Glutamatergic neuron (in vitro differentiated cells): ENCODE measurements around the gene ELF2. TPM values are rescaled to one million over a fixed set of nuclear protein-coding genes. Genes with fewer than 3 reads are reported as not detected.
"Not testable (repeated sequence)": the region's sequence is repeated elsewhere in the genome, so short reads cannot be mapped to it uniquely, and the experiment has no call there.

Source experiments
- DNase-seq: peaks from one replicate; pipeline ENCODE4 v3.0.0; 2022
- H3K27ac Mint-ChIP-seq: one replicate; pipeline ENCODE4 v1.8.0; 2020; ENCODE audit warnings: mild to moderate bottlenecking, mixed read lengths, inconsistent platforms; ENCODE audit not compliant: unreplicated experiment
- H3K27me3 Mint-ChIP-seq: one replicate; pipeline ENCODE4 v1.8.0; 2020; ENCODE audit warnings: mild to moderate bottlenecking, moderate library complexity, mixed read lengths, inconsistent platforms; ENCODE audit not compliant: unreplicated experiment
- H3K36me3 Mint-ChIP-seq: one replicate; pipeline ENCODE4 v1.8.0; 2020; ENCODE audit warnings: mild to moderate bottlenecking, mixed read lengths, inconsistent platforms; ENCODE audit not compliant: unreplicated experiment
- H3K4me1 Mint-ChIP-seq: one replicate; pipeline ENCODE4 v1.8.0; 2020; ENCODE audit warnings: mild to moderate bottlenecking, low read depth, mixed read lengths, inconsistent platforms; ENCODE audit not compliant: unreplicated experiment
- H3K4me3 Mint-ChIP-seq: one replicate; pipeline ENCODE4 v1.8.0; 2020; ENCODE audit warnings: mild to moderate bottlenecking, mixed read lengths, inconsistent platforms; ENCODE audit not compliant: unreplicated experiment
- H3K9me3 Mint-ChIP-seq: one replicate; pipeline ENCODE4 v1.8.0; 2020; ENCODE audit warnings: mild to moderate bottlenecking, moderate library complexity, mixed read lengths, inconsistent platforms; ENCODE audit not compliant: unreplicated experiment
- CTCF ChIP-seq: fragments of 200-600 bp; sonication (generic); IDR thresholded peaks from one replicate; pipeline ENCODE4 v1.5.0; 2021; ENCODE audit not compliant: partially characterized antibody, unreplicated experiment
- total RNA-seq: library from RNA; stranded (reverse); fragmentation: NEBNext Ultra II Directional; extraction: Animal tissue kit (Norgen Biotek cat#: 25700); gene quantifications from one replicate; pipeline ENCODE4 v1.2.1, GENCODE V29; 2021; ENCODE audit not compliant: unreplicated experiment

The ELF2 gene
- total RNA-seq, 1 donor from 2014 or later, result 32.4 TPM

- no peak for DNase-seq
- H3K27me3 Mint-ChIP-seq, result peaks cover 2% of the 10 kb centered on the region
- no peak for TF ChIP-seq CTCF
- H3K9me3 Mint-ChIP-seq, result peaks cover 1% of the 10 kb centered on the region
- no peaks in the 10 kb centered on the region for H3K4me1 Mint-ChIP-seq
- H3K36me3 Mint-ChIP-seq, result no peaks in the 10 kb centered on the region
- H3K27ac Mint-ChIP-seq, result no peak overlapping the region
- H3K4me3 Mint-ChIP-seq, result no peak overlapping the region
Measured at GRCh38 chr4:139219450-139220055, 42.5 kb upstream of the ELF2 start.

GRCh38 chr4:139214039-139214534 is 37.1 kb upstream of the ELF2 start:
- H3K4me1 Mint-ChIP-seq, result peaks cover 4% of the 10 kb centered on the region
- no peaks in the 10 kb centered on the region for H3K36me3 Mint-ChIP-seq
- no peaks in the 10 kb centered on the region for H3K9me3 Mint-ChIP-seq
- H3K27me3 Mint-ChIP-seq, result peaks cover 2% of the 10 kb centered on the region
- H3K27ac Mint-ChIP-seq, result no peak overlapping the region
- no peak overlapping the region for H3K4me3 Mint-ChIP-seq
- DNase-seq, result no peak
- no peak for TF ChIP-seq CTCF

GRCh38 chr4:139213633-139214032 is 36.6 kb upstream of the ELF2 start:
- not testable (repeated sequence) for H3K4me1 Mint-ChIP-seq, H3K27ac Mint-ChIP-seq, H3K27me3 Mint-ChIP-seq

GRCh38 chr4:139212900-139213299 is 35.9 kb upstream of the ELF2 start:
- H3K4me1 Mint-ChIP-seq, result peaks cover 6% of the 10 kb centered on the region
- H3K9me3 Mint-ChIP-seq, result no peaks in the 10 kb centered on the region

More at GRCh38 chr4:139213633-139214032, 36.6 kb upstream of the ELF2 start:
- not testable (repeated sequence) for DNase-seq, H3K9me3 Mint-ChIP-seq, H3K36me3 Mint-ChIP-seq, H3K4me3 Mint-ChIP-seq

GRCh38 chr4:139210486-139210885 is 33.5 kb upstream of the ELF2 start:
- DNase-seq, result no peak
- Mint-ChIP-seq H3K4me3 (no peak overlapping the region), H3K27me3 (no peaks in the 10 kb centered on the region), H3K36me3 (no peaks in the 10 kb centered on the region), H3K4me1 (peaks cover 7% of the 10 kb centered on the region), H3K9me3 (no peaks in the 10 kb centered on the region), H3K27ac (no peak overlapping the region)
- no peak for TF ChIP-seq CTCF

More at GRCh38 chr4:139212900-139213299, 35.9 kb upstream of the ELF2 start:
- Mint-ChIP-seq H3K27me3 (no peaks in the 10 kb centered on the region), H3K36me3 (no peaks in the 10 kb centered on the region), H3K27ac (no peak overlapping the region), H3K4me3 (no peak overlapping the region)
- no peak for DNase-seq
- TF ChIP-seq CTCF, result no peak
